ENCODE results near the gene ACSS1.

ACSS1 gene

DNA sequence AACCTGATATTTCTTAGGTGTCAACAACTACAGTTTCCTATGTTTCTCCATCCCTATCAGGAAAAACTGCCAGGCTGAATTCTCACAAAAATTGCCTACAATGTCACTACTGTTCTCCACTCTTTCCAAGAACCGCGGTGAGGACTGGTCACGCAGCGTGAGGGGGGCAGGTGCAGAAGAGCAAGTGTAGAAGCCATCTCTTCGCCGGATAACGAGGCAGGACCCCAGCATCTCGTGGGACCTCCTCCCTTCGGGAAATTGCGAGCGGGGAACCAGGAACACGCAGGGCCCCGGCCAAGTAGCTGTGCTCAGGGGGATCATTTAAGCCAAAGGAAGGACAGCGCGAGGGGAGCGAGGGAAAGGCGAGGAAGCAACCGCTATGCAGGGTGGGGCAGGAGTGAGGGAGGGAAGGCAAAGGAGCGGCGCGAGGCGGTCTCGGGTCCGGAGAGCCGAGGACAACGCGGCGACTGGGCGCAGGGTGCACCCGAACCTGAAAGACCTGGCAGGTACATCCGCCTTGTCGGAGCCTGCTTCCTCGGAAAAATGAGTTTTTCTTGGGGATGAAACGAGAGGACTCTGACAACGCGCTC, 65.9 kb downstream of the ACSS1 start:
- no peak for FAIRE-seq

- FAIRE-seq, result no peak
These were observed 67.1 kb downstream of the ACSS1 start for GRCh38 chr20:24990810-24991252.

GRCh38 chr20:24989162-24989561, 68.8 kb downstream of the ACSS1 start:
- FAIRE-seq, result no peak

DNA sequence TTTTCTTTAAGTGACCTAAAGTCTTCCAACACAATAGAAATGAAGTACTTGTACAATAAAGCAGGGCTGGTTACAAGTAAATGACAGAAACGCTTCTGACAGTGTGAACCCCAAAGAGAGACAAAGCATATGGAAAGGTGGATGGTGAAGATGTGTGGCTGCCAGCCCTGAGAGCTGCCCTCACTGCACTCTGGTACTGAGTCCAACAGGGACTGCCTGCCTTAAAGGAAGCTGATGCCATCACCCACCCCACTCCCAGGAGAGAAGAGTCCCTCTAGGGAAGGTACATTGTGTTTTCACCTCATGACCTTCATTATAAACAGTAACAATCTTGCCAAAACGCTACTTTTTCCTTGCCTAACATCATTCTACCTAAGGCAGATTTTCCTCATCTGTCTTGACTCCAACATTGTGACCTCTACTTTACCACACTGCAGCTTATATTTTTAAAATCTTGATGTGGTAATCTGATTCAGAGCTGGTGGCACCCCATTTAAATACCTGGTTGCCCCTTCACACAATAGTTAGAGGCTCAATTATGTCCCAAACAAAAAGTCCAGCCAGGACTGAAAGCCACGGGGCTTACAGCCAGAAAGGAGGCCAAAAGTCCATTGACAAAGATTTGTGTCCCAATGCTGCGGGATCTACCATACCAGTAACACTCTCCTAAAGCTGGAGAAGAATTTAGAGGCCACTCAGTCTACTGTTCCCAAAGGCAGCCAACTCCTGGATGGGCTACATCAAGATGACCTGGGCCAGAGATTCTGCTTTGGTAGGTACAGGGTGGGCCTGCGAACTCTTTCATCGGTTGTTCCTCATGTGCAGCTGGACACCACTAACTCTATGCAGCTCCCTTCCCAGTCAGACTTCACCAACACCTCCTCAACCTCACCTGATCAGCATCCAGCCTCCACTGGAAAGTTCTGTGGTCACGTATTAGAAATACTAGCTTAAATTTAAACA, 69.8 kb downstream of the ACSS1 start:
- FAIRE-seq, result no peak

GRCh38 chr20:24987244-24987643, 70.7 kb downstream of the ACSS1 start:
- FAIRE-seq, result no peak

DNA sequence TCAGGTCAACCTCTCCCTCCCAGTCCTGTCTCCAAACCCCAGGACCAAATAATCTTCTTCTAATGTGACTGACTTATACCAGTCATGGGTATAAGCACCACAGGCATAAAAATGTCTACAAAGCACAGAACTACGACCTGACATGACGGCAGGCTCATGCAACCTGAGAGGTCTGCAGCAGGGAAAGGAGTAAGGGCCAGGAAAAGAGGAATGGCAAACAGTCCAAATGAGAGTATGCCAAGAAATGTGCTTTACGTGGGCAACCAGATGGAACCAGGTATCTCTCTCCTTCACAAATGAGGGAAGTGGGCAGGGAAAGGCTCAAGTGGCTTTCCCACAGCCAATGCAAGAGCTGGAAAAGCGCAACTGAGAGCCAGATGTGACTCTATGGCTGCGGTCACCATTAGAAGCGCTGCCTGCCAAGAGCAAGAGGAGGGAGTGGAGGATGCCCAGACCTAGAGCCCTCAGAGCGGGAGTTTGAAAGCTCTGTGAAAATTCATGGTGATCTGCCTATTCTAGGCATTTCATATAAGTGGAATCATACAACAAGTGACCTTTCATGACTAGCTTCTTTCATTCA, 71.4 kb downstream of the ACSS1 start:
- no peak for FAIRE-seq

DNA sequence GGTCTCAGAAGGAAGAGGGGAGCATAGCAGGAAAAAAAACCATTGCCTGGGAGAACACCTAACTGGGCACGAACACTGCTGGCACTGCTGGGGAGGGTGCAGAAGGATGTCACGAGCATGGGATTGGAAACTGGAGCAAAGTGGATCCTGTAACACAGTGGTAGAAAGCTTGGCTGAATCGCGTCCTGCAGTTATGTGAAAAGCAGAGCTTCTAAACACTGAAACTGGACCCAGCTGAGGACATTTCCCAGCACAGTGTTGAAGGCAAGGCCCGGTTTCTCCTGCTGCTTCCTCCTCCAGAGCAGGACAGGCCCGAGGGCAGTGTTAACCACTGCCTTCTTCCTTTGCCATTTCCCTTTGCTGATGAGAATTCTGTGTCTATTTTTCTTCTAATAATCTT, 72.1 kb downstream of the ACSS1 start:
- FAIRE-seq, result no peak

GRCh38 chr20:24984961-24985640, 72.8 kb downstream of the ACSS1 start:
- FAIRE-seq, result no peak

DNA sequence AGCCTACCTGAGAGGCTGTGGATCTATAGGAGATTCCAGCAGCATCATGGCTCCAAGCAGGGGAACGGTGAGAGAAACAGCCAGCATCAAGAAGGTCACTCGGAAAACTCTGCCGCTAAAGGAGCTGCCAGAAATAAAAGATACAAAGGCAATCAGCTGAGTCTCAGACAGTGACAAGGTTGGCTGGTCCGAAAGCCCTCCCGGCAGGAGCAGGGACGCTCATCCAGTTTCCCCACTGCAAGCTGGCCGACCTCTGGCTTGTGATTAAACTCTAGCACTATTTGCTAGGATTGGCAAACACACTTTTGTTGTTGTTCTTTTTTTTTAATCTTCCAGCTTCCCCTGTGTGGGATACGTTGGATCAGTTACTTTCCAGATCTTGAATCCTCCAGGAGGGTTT, 74.0 kb downstream of the ACSS1 start:
- no peak for FAIRE-seq

GRCh38 chr20:24981790-24982189, 76.1 kb downstream of the ACSS1 start:
- no peak for FAIRE-seq

DNA sequence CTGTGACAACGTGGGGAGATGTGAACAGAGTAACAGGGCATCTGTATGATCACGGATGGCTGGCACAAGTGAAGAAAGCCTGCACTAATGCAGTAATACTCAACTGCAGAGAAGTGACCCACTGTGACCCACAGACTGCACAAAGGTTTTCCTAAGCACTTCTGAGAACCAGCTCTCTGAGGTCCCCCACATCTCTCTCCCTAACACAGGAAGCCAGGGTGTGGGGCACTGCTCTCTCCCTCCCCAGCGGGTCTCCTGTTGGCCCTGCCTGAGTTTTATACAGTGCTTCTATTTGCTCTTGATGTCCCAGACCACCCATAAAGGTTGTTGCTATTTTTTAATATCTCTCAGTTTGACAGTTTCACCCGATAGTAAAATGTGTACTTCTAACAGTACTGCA, 76.7 kb downstream of the ACSS1 start:
- FAIRE-seq, result no peak

- no peak for FAIRE-seq
These were observed 77.5 kb downstream of the ACSS1 start for GRCh38 chr20:24980291-24981053.

GRCh38 chr20:24979036-24979960, 78.6 kb downstream of the ACSS1 start:
- FAIRE-seq, result no peak

DNA sequence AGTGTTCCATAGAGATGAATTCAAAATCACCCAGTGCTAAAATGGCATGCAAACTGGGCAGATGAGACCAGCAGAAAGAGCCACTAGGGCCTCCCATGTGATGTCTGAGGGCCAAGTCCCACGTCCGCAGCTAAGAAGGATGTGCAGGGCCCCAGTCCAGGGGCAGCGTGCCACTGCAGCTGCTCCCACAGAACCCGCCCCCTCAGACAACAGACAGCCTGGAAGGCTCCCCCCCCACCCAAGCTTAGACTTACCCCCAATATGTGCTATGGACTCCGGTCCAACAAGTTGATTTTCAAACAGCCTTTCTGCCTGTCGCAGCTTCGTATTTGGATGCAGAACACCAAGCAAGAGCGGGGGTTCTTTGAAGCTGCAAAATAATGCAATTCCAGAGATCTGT, 79.4 kb downstream of the ACSS1 start:
- no peak for FAIRE-seq

DNA sequence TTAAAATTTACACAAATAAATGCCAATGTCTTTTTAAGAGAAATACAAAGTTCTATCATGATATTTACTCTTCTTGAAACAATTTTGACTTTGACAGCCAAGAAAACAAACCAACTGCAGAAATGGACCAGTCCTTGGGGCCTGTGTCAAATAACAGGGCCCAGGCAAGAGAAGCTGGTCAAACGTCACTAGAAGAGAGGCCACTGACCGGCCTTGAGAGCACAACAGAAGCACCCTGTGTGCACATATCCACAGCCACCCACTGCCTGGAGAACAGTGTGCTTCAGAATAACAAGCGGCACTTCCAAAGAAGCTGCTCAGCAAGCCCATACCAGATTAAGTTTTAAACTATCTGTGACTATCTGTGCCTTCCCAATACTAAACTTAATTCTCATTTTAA, 80.1 kb downstream of the ACSS1 start:
- no peak for FAIRE-seq

- FAIRE-seq, result no peak
These were observed 80.6 kb downstream of the ACSS1 start for GRCh38 chr20:24977336-24977735.

GRCh38 chr20:24972341-24972740, 85.6 kb downstream of the ACSS1 start:
- no peak for FAIRE-seq

- no peak for FAIRE-seq
These were observed 86.4 kb downstream of the ACSS1 start for GRCh38 chr20:24971376-24972101.

GRCh38 chr20:24970754-24971153, 87.2 kb downstream of the ACSS1 start:
- FAIRE-seq, result no peak

GRCh38 chr20:24970030-24970553, 87.8 kb downstream of the ACSS1 start:
- FAIRE-seq, result no peak

Measured in G401.6 (cell line).